SU-DHL-6 (cell line): ENCODE data around the gene TENT5C.

Source experiments
- H2AFZ ChIP-seq: fragments of 200-600 bp; sonication (generic); 2 replicates; pipeline ENCODE4 v1.6.1; 2014; ENCODE audit warnings: low read depth, mild to moderate bottlenecking, moderate library complexity, mixed read lengths, antibody characterized with exemption, low read length; ENCODE audit not compliant: severe bottlenecking
- H3F3A ChIP-seq: fragments of 200-600 bp; shearing (Covaris generic); 2 replicates; pipeline ENCODE4 v1.6.0; 2016; ENCODE audit warnings: antibody characterized with exemption, mild to moderate bottlenecking; ENCODE audit not compliant: insufficient read depth
- H3K27ac ChIP-seq: fragments of 200-600 bp; sonication (generic); 2 replicates; pipeline ENCODE4 v1.5.1; 2016; ENCODE audit warnings: low read depth, mild to moderate bottlenecking, low read length, moderate library complexity, mixed read lengths
- H3K27me3 ChIP-seq: fragments of 200-600 bp; sonication (generic), shearing (Covaris generic); 2 replicates; pipeline ENCODE4 v1.6.0; 2014; ENCODE audit warnings: mild to moderate bottlenecking, low read length
- H3K36me3 ChIP-seq: fragments of 200-600 bp; sonication (generic); 2 replicates; pipeline ENCODE4 v1.6.1; 2014; ENCODE audit warnings: mild to moderate bottlenecking, low read length, mixed read lengths
- H3K4me2 ChIP-seq: fragments of 300-600, 200-600 bp; shearing (Covaris generic), sonication (generic); 2 replicates; pipeline ENCODE4 v1.6.0; 2014; ENCODE audit warnings: low read length, low read depth, mild to moderate bottlenecking; ENCODE audit not compliant: poor library complexity, severe bottlenecking
- H3K4me3 ChIP-seq: fragments of 200-600 bp; sonication (generic); 2 replicates; pipeline ENCODE4 v1.5.1; 2014; ENCODE audit warnings: antibody characterized with exemption, low read length, mild to moderate bottlenecking, mixed read lengths; ENCODE audit not compliant: insufficient read depth, poor library complexity, severe bottlenecking
- H3K79me2 ChIP-seq: fragments of 200-600 bp; sonication (generic); 2 replicates; pipeline ENCODE4 v1.6.1; 2014; ENCODE audit warnings: mild to moderate bottlenecking, low read length, moderate library complexity; ENCODE audit not compliant: insufficient read depth
- H3K9ac ChIP-seq: fragments of 200-600 bp; sonication (generic); 2 replicates; pipeline ENCODE4 v1.7.0; 2014; ENCODE audit warnings: mild to moderate bottlenecking, low read length
- H3K9me2 ChIP-seq: fragments of 200-600 bp; sonication (generic); replicated peaks from 2 replicates; pipeline ENCODE4 v1.6.1; 2014; ENCODE audit warnings: low read length; ENCODE audit not compliant: insufficient read depth
- H3K9me3 ChIP-seq: fragments of 200-600 bp; sonication (generic); 2 replicates; pipeline ENCODE4 v1.6.1; 2014; ENCODE audit warnings: low read length, mixed read lengths; ENCODE audit not compliant: insufficient read depth
- H4K20me1 ChIP-seq: fragments of 200-600 bp; sonication (generic); 2 replicates; pipeline ENCODE4 v1.6.1; 2014; ENCODE audit warnings: low read depth, mild to moderate bottlenecking, antibody characterized with exemption, low read length, moderate library complexity, mixed read lengths
- CTCF ChIP-seq: fragments of 200-600 bp; sonication (generic); IDR thresholded peaks from one replicate; pipeline ENCODE4 v1.5.1; 2017; ENCODE audit warnings: antibody characterized with exemption, mild to moderate bottlenecking, low read length, moderate library complexity; ENCODE audit not compliant: insufficient read depth, poor library complexity, severe bottlenecking
- EZH2phosphoT487 ChIP-seq: fragments of 200-600 bp; sonication (generic), shearing (Covaris generic); conservative IDR thresholded peaks from 2 replicates; pipeline ENCODE4 v1.6.1; 2018; ENCODE audit warnings: mild to moderate bottlenecking, antibody characterized with exemption, low read length, moderate library complexity, mixed read lengths

The TENT5C gene

GRCh38 chr1:117660271-117660965 lies 54.6 kb downstream of the TENT5C start:
- no peak overlapping the region for H3K4me2 ChIP-seq
- H3K36me3 ChIP-seq, result no peaks in the 10 kb centered on the region
- TF ChIP-seq EZH2phosphoT487 (no peak), CTCF (no peak)
- no peaks in the 10 kb centered on the region for H4K20me1 ChIP-seq
- H3K27me3 ChIP-seq, result no peaks in the 10 kb centered on the region
- no peak overlapping the region for H3K9ac ChIP-seq
- no peaks in the 10 kb centered on the region for H3K79me2 ChIP-seq
- no peaks in the 10 kb centered on the region for H3F3A ChIP-seq
- no peak overlapping the region for H2AFZ ChIP-seq
- no peak overlapping the region for H3K27ac ChIP-seq
- no peaks in the 10 kb centered on the region for H3K9me2 ChIP-seq
- H3K9me3 ChIP-seq, result no peaks in the 10 kb centered on the region
- H3K4me3 ChIP-seq, result no peak overlapping the region

- no peak overlapping the region for H3K27ac ChIP-seq
- TF ChIP-seq EZH2phosphoT487 (no peak), CTCF (no peak)
These were observed 55.2 kb downstream of the TENT5C start for GRCh38 chr1:117661027-117661426.

GRCh38 chr1:117662667-117663066 lies 56.8 kb downstream of the TENT5C start:
- H3K9me3 ChIP-seq, result no peaks in the 10 kb centered on the region
- H3F3A ChIP-seq, result no peaks in the 10 kb centered on the region
- no peaks in the 10 kb centered on the region for H3K27me3 ChIP-seq
- no peaks in the 10 kb centered on the region for H3K79me2 ChIP-seq
- no peak overlapping the region for H2AFZ ChIP-seq
- no peaks in the 10 kb centered on the region for H4K20me1 ChIP-seq
- H3K9me2 ChIP-seq, result no peaks in the 10 kb centered on the region
- no peak overlapping the region for H3K9ac ChIP-seq
- no peaks in the 10 kb centered on the region for H3K36me3 ChIP-seq
- H3K4me3 ChIP-seq, result no peak overlapping the region
- no peak overlapping the region for H3K27ac ChIP-seq
- no peak overlapping the region for H3K4me2 ChIP-seq
- TF ChIP-seq EZH2phosphoT487 (no peak), CTCF (no peak)

More at GRCh38 chr1:117661027-117661426, 55.2 kb downstream of the TENT5C start:
- Histone ChIP-seq H3K36me3 (no peaks in the 10 kb centered on the region), H2AFZ (no peak overlapping the region), H3K9me3 (no peaks in the 10 kb centered on the region), H3K4me3 (no peak overlapping the region), H3K4me2 (no peak overlapping the region), H3K9me2 (no peaks in the 10 kb centered on the region), H3K9ac (no peak overlapping the region), H3K27me3 (no peaks in the 10 kb centered on the region), H3K79me2 (no peaks in the 10 kb centered on the region), H4K20me1 (no peaks in the 10 kb centered on the region), H3F3A (no peaks in the 10 kb centered on the region)
